GM18858 (cell line): ENCODE measurements around the gene HBQ1.
"Not testable (repeated sequence)": the region's sequence is repeated elsewhere in the genome, so short reads cannot be mapped to it uniquely, and the experiment has no call there.

Experiments
- ATAC-seq: cut with Tn5 transposase; IDR thresholded peaks from one replicate; pipeline ENCODE4 v1.9.1; 2021; ENCODE audit not compliant: unreplicated experiment

HBQ1 gene

DNA sequence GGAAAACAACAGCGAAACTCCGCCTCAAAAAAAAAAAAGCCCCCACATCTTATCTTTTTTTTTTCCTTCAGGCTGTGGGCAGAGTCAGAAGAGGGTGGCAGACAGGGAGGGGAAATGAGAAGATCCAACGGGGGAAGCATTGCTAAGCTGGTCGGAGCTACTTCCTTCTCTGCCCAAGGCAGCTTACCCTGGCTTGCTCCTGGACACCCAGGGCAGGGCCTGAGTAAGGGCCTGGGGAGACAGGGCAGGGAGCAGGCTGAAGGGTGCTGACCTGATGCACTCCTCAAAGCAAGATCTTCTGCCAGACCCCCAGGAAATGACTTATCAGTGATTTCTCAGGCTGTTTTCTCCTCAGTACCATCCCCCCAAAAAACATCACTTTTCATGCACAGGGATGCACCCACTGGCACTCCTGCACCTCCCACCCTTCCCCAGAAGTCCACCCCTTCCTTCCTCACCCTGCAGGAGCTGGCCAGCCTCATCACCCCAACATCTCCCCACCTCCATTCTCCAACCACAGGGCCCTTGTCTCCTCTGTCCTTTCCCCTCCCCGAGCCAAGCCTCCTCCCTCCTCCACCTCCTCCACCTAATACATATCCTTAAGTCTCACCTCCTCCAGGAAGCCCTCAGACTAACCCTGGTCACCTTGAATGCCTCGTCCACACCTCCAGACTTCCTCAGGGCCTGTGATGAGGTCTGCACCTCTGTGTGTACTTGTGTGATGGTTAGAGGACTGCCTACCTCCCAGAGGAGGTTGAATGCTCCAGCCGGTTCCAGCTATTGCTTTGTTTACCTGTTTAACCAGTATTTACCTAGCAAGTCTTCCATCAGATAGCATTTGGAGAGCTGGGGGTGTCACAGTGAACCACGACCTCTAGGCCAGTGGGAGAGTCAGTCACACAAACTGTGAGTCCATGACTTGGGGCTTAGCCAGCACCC, 5.0 kb upstream of the HBQ1 start:
- ATAC-seq = no peak

DNA sequence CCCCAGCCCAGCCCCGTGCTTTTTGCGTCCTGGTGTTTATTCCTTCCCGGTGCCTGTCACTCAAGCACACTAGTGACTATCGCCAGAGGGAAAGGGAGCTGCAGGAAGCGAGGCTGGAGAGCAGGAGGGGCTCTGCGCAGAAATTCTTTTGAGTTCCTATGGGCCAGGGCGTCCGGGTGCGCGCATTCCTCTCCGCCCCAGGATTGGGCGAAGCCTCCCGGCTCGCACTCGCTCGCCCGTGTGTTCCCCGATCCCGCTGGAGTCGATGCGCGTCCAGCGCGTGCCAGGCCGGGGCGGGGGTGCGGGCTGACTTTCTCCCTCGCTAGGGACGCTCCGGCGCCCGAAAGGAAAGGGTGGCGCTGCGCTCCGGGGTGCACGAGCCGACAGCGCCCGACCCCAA, 4.3 kb upstream of the HBQ1 start:
- not testable (repeated sequence) for ATAC-seq

DNA sequence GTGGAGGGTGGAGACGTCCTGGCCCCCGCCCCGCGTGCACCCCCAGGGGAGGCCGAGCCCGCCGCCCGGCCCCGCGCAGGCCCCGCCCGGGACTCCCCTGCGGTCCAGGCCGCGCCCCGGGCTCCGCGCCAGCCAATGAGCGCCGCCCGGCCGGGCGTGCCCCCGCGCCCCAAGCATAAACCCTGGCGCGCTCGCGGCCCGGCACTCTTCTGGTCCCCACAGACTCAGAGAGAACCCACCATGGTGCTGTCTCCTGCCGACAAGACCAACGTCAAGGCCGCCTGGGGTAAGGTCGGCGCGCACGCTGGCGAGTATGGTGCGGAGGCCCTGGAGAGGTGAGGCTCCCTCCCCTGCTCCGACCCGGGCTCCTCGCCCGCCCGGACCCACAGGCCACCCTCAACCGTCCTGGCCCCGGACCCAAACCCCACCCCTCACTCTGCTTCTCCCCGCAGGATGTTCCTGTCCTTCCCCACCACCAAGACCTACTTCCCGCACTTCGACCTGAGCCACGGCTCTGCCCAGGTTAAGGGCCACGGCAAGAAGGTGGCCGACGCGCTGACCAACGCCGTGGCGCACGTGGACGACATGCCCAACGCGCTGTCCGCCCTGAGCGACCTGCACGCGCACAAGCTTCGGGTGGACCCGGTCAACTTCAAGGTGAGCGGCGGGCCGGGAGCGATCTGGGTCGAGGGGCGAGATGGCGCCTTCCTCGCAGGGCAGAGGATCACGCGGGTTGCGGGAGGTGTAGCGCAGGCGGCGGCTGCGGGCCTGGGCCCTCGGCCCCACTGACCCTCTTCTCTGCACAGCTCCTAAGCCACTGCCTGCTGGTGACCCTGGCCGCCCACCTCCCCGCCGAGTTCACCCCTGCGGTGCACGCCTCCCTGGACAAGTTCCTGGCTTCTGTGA, 3.5 kb upstream of the HBQ1 start, which contains the start of gene HBA1:
HBA1 (plus strand) TSS at position 204 of the 906 bp plus-strand sequence; CDS start at position 241, 37 bp downstream.
- ATAC-seq = not testable (repeated sequence)

DNA sequence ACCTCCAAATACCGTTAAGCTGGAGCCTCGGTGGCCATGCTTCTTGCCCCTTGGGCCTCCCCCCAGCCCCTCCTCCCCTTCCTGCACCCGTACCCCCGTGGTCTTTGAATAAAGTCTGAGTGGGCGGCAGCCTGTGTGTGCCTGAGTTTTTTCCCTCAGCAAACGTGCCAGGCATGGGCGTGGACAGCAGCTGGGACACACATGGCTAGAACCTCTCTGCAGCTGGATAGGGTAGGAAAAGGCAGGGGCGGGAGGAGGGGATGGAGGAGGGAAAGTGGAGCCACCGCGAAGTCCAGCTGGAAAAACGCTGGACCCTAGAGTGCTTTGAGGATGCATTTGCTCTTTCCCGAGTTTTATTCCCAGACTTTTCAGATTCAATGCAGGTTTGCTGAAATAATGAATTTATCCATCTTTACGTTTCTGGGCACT, 2.9 kb upstream of the HBQ1 start:
- no peak for ATAC-seq

DNA sequence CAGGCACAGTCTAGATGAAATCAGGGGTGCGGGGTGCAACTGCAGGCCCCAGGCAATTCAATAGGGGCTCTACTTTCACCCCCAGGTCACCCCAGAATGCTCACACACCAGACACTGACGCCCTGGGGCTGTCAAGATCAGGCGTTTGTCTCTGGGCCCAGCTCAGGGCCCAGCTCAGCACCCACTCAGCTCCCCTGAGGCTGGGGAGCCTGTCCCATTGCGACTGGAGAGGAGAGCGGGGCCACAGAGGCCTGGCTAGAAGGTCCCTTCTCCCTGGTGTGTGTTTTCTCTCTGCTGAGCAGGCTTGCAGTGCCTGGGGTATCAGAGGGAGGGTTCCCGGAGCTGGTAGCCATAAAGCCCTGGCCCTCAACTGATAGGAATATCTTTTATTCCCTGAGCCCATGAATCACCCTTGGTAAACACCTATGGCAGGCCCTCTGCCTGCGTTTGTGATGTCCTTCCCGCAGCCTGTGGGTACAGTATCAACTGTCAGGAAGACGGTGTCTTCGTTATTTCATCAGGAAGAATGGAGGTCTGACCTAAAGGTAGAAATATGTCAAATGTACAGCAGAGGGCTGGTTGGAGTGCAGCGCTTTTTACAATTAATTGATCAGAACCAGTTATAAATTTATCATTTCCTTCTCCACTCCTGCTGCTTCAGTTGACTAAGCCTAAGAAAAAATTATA, 2.1 kb upstream of the HBQ1 start:
- ATAC-seq = no peak

DNA sequence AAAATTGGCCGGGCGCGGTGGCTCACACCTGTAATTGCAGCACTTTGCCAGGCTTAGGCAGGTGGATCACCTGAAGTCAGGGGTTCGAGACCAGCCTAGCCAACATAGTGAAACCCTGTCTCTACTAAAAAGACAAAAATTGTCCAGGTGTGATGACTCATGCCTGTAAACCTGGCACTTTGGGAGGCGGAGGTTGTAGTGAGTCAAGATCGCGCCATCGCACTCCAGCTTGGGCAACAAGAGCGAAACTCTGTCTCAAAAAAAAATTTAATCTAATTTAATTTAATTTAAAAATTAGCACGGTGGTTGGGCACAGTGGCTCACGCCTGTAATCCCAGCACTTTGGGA, 1.6 kb upstream of the HBQ1 start:
- ATAC-seq = no peak

DNA sequence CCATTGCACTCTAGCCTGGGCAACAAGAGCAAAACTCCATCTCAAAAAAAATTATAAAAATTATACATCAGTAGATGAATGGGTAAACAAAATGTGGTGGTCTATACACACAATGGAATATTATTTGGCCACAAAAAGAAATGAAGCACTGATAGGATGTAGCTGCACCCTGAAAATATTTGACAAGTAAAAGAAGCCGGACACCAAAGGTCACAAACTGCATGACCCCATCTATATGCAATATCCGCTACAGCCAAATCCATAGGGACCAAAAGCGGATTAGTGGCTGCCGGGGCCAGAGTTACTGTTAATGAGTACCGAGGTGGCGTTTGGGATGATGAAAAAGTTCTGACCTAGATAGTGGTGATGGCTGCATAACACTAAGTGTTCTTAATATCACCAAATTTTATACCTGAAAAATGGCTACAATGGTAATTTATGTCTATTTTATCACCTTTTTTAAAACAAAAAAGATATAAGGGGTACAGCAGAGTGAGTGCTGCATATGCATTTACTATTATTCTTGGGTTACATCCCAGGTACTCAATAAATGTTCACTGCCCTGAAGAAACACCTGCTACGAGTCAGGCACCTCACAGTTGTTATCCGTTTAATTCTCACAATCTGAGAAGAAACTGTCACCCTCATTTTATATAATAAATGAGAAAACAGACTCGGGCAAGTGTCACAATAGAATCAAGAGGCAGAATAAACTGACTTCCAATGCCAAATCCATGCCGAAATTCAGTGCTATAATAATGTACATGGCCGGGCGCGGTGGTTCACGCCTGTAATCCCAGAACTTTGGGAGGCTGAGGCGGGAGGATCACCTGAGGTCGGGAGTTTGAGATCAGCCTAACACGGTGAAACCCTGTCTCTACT, 807 bp upstream of the HBQ1 start:
- no peak for ATAC-seq

DNA sequence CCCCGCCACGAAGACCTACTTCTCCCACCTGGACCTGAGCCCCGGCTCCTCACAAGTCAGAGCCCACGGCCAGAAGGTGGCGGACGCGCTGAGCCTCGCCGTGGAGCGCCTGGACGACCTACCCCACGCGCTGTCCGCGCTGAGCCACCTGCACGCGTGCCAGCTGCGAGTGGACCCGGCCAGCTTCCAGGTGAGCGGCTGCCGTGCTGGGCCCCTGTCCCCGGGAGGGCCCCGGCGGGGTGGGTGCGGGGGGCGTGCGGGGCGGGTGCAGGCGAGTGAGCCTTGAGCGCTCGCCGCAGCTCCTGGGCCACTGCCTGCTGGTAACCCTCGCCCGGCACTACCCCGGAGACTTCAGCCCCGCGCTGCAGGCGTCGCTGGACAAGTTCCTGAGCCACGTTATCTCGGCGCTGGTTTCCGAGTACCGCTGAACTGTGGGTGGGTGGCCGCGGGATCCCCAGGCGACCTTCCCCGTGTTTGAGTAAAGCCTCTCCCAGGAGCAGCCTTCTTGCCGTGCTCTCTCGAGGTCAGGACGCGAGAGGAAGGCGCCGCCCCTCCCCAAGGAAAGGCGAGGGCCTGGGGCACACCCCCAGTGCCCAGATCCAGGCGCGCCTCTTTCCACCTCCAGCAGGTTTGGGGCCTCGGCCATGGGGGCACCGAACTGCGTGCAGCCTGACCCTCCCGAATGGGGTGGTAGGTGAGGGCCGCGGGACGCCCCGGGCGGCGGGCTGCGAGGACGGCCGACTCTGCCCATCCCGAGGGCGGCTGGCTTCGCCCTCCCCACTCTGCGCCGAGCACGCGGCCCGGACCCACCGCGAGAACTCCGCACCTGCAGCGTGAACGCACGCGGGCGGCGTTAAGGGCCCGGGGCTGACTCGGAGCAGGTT, 664 bp downstream of the HBQ1 start:
- no peak for ATAC-seq

DNA sequence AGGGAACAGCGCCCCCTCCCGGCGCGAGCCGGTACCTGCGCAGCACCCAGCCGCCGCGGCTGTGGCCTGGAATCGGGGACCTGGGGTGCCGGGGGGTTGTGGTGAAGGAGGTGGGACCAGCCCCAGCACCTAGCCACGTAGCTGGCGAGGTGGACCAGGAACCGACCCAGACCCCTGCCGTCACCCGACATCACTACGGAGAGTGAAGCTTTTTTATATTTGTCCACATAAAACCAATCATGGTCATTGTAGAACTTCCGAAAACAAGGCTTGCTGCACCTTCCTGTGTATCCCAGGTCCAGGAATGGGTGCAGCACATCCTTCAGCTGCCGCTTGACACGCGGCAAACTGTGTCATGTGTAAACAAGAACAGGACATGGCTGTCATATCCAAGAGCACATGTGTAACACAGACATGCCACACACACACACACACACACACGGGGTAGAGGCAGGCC, 1.3 kb downstream of the HBQ1 start:
- ATAC-seq = no peak

DNA sequence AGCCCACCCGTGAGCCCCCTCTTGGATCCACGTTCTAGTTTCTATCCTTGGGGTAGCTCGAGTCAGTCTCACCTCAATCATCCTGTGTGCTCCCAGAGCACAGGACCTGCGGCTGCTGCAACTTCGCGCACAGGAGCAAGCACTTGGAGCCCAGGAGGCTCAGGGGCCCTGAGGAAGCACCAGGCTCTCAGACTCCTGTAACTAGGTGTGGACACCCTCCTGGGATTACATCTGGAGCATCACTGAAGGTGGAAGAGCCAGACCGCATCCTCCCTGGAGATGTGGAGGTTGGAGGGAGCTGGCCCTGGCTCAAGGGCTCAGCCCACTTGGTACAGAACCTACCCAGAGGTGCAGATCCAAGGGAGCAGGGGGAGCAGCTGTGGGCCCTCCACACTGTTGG, 2.7 kb downstream of the HBQ1 start:
- ATAC-seq = no peak

DNA sequence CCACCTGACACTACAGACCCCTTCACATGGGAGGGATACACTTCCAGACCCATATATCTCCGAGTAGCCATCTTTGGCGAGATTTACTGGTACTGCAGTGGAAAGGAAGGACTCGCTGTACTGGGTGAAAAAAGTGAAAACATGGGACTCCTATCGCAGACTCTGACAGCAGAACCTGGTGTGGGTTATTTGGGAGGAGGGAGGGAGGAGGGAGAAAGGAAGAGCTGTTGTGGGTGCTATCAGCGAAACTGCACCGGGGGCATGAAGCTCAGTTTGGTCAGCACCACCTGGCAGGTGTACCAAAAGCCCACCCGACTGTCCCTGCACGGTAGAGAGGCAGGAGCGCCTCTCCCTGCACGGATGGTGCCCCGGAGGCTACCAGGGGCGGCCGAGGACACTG, 5.0 kb downstream of the HBQ1 start:
- ATAC-seq = no peak

DNA sequence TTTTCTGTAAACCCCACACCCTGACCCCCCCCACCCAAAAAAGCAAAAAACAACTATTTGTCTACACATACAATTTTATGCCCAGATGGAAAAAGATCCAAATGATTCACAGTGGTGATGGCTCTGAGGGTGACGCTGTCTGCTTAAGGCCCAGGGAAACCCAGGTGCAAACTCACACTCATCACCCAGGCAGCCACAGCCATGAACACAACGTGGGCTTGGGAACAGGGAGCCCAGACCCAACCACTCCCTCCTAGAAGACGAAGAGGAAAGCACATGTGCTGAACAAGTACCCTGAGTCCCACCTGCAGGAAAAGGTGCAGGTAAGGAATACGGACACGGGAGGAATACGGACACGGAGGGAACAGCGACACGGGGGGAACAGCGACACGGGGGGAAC, 5.4 kb downstream of the HBQ1 start:
- no peak for ATAC-seq

DNA sequence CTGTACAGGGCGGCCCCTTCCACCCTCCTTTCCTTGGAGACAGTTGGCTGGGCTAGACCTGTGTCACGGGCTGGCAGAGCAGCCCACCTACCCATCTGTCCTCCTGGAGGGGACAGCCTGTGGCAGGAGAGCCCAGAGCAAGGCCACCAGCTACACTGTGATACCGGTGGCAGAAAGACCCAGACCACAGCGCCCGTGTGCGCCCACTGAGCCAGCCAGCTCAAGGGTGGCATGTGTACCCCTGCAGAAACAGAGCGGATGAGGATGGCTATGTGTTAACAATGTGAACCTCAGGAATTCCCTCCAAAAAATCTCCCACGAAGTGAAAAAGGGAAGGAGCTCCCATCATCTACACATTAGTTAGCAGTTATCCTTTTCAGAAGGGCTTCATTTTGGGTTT, 7.1 kb downstream of the HBQ1 start:
- ATAC-seq = no peak

DNA sequence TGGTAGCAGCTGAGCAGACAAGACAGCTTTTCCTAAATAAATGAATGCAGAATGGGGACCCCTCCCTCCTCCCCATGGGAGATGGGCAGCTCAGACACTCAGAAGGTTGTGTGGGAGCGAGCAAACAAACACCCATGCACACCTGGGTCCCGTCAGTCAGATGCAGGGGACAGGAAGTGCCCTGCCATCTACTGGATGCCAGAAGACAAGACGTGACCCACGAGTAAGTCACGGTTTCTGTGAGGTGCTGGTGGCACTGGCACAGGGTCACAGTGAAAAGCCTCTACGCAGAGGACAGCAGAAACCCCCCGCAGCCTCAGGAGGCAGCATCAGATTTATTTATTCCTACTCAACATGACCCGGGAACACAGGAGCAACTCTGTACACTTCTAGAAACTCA, 8.4 kb downstream of the HBQ1 start:
- ATAC-seq = no peak

DNA sequence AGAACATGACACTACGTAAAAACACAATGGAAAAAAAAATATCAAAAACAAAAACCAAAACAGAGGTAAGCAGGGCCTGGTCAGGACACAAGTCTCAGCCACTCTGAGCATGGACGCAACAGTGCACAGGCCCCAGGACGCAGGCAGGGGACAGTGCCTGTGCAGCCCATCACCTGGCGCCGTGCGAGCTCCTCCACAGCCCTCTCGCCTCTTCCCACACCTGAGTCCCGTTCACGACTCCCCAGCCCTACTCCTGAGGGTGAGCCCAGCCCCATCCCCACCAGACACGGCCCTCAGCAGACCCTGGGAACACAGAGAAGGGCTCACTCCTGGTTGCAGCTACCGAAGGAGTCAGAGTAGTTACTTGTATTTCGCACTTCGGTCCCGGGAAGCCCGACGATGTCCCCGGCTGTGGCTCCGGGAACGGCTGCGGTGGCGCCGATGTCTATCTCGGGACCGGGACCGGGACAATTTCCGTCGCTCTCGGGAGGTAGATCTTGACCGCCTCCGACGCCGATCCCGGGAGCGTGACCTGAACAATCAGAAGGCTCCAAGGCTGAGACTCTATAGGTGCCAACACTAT, 9.4 kb downstream of the HBQ1 start:
- no peak for ATAC-seq

DNA sequence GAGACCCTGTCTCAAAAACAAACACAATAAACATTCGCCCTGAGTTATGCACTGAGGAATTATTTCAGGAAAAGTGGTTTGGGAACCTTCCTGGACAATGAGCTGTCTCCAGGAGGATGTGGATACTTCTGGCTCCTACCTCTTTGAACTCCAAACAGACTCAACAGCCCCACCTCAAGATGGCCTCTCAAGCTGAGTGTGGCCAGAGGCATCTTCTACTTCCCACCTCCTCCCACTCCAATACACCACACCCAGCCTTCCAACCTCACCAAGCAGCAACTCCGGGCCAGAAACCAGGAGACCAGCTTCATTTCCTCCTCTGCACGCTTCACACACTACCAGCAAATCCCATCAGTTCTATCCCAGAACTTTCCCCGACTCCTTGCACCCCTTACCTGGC, 11.6 kb downstream of the HBQ1 start:
- no peak for ATAC-seq

DNA sequence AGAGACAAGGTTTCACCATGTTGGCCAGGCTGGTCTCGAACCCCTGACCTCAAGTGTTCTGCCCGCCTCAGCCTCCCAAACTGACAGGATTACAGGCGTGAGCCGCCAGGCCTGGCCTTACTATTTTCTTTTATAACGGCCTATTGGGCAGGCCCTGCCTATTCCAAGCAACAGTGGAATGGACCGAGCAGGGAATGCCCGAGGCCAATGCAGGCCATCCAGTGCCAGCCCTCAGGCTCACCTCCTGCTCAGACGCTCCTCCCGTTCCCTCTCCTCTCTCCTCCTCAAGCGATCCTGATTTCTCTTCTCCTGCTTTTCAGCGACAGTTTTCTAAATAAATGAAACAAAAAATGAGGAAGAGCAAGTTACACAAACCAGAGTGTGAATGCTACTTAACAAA, 12.4 kb downstream of the HBQ1 start:
- ATAC-seq = no peak

DNA sequence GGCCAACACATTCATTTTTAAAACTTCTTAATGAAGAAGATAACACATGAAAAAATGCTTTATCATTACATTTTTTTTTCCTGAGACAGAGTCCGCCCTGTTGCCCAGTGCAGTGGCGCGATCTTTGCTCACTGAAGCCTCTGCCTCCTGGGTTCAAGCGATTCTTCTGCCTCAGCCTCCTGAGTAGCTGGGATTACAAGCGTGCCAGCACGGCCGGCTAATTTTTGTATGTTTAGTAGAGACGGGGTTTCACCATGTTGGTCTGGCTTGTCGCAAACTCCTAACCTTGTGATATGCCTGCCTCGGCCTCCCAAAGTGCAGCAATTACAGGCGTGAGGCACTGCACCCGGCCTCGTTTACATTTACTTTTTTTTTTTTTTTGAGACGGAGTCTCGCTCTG, 13.2 kb downstream of the HBQ1 start:
- no peak for ATAC-seq

DNA sequence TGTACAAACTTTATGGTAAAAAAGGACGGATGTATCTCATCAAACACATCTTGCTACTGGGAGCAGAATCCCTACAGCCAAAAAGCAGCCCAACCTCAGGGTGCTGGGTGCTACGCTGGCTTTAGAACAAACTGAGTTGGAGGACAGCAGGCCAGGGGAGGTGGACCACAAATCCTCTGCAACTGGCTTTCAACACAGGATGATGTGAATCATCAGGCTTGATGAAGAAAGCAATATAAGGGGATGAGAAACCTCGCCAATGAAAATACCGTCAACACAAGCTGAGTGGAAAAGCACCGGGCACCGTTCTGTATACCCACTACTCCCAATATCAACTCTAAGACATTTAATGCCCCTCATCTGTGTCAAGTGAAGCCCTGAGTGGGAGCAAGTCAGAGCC, 14.3 kb downstream of the HBQ1 start:
- no peak for ATAC-seq
